Fibroblast of peridontal ligament (primary cell): Measurements from ENCODE around the gene SDF2L1.
"Not testable (repeated sequence)": the region's sequence is repeated elsewhere in the genome, so short reads cannot be mapped to it uniquely, and the experiment has no call there.

Experiments
- DNase-seq: peaks from one replicate; pipeline ENCODE4 v3.0.0-alpha.2; 2010; ENCODE audit errors: extremely low read depth

SDF2L1 gene

DNA sequence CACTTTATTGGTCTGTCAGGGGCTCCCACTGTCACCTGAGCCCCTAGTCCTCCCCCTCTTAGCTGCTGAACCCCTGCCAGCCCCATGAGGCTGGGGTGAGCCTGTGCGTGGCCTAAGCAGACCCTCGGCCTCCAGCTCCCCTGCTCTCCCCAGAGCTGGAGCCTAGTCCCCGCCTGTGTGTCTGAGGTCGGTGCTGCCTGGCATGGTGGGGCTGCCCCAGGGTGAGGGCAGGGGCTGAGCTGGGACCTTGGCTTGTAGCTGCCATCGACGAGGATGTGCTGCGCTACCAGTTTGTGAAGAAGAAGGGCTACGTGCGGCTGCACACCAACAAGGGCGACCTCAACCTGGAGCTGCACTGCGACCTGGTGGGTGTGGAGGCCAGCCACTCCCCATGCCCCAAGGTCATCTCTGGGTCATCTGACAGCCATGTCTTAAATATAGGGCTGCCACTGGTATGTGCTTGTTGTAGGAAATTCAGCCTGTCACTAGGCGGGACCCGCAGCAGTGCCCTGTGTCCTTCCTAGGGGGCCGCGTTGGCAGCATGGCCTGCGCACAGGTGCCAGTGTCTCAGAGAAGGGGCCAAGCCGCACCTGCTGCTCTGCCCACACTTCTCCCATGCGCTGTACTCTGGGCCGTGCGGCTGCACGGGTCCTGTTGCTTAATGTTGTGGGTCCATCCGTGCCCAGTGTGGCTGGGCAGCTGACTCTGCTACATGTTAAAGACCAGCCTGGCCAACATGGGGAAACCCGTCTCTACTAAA, 44.7 kb downstream of the SDF2L1 start:
- DNase-seq: no peak

DNA sequence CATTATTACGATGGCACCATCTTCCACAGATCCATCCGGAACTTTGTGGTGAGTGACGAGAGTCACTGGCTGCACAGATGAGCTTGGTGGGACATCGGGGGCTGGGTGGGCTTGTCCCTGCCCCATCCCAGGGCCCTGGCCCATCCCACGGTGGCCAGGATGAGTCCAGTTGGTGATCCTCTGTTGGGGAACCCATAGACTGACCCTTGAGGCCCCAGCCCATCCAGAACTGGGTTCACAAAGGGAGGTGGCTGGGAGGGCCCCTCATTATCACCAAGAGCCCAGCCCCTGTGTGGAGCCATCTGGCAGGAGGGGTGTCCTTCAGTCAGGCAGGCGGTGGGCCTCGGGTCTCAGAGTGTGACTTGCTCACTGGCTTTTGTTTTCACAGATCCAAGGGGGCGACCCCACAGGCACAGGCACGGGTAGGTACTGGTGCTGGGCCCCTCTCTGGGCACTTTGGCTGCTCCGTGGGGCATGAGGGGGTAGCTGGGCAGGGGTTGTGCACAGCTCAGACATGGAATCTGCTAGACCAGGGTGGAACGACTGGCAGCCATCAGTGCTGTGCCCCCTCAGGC, 45.7 kb downstream of the SDF2L1 start:
- no peak for DNase-seq

DNA sequence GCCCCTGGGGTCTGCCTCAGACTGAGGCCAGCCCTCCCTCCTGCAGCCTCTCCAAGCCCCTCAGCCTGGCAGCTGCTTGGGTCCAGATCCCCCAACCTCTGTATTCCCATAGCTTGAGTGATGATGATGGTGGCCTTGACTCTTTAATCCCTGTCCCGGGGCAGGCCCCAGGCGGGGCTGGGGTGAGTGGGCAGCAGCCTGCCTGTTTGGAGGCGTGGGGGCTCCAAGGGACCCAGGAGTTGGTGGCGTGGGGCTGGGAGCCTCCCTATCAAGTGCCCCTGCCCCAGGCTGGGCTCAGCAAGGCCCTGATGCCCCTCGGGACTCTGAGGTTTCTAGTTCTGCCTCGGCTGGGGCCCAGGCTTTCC, 46.2 kb downstream of the SDF2L1 start:
- DNase-seq: no peak

DNA sequence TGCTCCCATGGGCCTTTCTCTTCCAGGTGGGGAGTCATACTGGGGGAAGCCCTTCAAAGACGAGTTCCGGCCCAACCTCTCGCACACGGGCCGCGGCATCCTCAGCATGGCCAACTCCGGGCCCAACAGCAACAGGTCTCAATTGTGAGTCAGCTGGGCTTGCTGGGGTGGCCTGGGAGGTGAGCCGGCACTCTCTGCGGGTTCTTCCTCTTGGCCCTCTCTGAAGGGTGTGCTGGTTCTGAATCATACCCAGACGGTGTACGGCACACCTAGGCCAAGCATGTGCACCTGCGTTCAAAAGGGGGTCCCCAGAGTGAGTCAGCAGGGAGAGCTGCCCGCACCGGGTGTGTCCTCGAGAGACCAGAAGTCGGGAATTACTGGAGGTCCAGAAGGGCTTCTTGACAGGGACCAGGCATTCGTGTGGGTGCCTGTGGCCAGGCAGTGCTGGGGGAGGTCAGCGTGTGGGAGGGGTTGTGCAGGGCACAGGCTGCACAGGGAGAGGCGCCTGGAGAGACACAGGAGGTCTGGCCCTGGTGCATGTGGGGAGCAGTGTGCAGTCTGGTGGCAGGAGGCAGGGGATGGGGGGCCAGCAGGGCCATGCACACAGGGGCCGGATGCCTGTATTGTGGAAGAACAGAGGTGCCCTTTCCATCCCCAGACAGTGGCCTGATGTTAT, 46.7 kb downstream of the SDF2L1 start:
- no peak for DNase-seq

DNA sequence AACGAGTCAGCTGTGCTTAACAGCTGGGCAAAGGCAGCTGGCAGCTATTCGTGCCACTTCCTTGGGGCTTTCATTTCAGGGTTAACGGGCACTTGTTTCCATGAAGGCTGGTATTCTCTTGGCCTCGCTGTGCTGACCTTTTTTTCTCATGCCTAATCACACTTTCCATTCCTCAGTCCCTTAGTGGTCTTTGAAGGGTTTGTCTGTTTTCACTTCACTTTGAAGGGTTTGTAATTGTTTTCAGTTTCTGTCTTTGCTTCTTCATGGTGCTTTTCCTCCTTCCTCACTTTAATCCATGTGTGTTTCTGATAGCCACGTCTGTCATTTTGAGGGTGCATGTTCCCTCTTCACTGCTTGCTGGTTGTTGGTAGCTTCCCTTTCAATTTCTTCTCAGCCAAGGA, 48.3 kb downstream of the SDF2L1 start:
- no peak for DNase-seq

DNA sequence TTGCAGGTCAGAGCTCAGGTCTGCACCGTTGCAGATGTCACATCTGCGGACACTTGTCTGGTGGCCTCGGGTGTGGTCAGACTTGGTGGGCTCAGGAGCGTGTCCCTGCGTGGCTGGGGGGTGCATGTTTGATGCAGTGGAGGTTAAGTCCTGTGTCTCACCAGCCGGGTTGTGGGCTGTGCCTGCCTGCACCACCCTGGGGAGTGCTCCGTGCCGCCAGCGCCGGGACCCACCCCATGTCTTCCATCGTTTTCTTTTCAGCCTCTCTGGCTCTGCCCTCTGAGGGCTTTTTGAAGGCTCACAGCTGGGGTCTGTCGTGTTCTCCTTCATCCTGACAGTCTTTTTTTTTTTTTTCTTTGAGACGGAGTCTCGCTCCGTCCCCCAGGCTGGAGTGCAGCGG, 49.7 kb downstream of the SDF2L1 start:
- DNase-seq: no peak

DNA sequence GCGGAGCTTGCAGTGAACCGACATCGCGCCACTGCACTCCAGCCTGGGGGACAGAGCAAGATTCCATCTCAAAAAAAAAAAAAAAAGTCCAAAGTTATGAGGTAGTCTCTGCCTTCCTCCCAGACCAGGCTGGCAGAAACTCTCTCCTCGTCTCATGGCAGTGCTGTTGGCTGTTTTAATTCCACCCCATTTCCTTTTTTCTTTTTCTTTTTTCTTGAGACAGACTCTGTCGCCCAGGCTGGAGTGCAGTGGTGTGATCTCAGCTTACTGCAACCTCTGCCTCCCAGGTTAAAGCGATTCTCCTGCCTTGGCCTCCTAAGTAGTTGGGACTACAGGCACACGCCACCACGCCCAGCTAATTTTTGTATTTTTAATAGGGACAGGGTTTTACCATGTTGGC, 50.8 kb downstream of the SDF2L1 start:
- not testable (repeated sequence) for DNase-seq

DNA sequence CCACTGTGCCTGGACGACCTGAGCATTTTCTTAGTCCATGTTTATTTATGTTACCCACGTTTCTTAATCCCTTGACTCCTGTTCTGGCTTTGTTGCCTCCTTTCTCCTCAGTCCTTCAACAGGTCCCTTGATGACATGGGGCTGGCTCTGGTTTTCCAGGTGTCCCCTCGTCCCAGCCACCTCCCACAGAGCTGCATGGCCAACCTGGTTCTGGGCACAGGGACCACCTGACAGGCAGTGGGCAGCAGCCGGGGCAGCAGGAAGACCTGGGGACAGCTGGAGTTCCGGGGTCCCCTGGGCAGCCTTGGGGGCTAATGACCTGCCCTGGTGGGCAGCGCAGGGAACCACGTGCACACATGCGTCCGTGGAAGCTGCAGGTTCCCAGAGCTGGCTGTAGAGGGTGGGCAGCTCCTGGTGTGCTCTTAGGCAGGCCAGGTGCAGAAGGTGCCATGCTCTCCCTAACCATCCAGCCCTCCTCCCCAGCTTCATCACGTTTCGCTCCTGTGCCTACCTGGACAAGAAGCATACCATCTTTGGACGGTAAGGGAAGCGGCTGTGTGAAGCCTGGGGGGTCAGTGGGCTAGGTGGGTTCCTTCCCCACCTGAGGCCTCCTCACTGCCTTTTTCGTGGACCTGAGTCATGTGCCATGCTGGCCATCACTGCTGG, 51.4 kb downstream of the SDF2L1 start:
- no peak for DNase-seq
